GM20000 (cell line): Measurements from ENCODE around the gene SCN4A.
A peak's percentile ranks its signal among the peaks of the same experiment; 100 is the strongest.

ENCODE experiments used
- DNase-seq: peaks from one replicate; pipeline ENCODE4 v3.0.0; 2012; ENCODE audit warnings: low spot score
- CTCF ChIP-seq: IDR thresholded peaks from 2 replicates; pipeline ENCODE4 v1.5.1; 2012; ENCODE audit warnings: mild to moderate bottlenecking, control low read depth; ENCODE audit errors: extremely low read depth, missing control alignments

SCN4A gene

DNA sequence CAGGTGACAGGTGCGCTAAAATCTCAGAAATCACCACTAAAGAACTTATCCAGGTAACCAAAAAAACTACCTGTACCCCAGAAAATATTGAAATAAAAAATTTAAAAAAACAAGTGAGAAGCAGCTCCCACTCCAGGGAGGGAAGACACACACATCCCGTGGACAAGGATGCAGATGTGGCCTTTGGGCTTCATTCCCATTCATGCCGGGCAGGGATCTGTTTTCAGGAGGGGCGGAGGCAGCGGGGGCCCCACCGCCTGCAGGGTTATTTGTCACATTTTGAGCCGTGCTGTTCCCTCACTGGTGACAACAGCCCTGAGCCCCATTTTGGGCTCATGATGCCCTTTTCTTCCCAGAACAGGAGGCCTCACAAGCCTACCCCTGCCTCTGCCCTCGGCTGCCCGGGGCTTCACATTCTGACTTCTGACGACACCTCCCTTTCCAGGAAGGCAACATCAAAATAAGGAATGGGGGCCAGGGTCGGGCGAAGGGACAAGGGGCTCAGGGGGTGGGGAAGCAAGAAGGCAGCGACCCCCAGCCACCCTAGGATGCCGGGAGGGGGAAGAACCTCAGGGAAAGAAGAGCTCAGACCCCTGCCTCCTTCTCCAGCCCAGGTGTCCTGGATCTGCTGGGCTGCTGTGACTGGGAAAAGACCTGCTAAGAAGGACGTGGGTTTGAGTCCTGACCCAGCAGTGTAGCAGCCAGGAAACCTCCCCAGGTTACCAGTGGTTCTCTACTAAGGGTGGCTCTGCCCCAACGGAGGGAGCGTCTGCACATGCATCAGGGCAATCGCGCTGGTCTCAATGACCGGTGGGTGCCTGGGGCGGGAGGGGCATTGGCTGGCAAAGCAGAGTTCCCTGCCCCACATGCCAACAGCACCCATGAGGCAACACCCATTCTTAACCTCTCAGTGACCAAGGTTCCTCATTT is 38.3 kb downstream of the SCN4A start:
- DNase-seq: no peak
- TF ChIP-seq CTCF: no peak

DNA sequence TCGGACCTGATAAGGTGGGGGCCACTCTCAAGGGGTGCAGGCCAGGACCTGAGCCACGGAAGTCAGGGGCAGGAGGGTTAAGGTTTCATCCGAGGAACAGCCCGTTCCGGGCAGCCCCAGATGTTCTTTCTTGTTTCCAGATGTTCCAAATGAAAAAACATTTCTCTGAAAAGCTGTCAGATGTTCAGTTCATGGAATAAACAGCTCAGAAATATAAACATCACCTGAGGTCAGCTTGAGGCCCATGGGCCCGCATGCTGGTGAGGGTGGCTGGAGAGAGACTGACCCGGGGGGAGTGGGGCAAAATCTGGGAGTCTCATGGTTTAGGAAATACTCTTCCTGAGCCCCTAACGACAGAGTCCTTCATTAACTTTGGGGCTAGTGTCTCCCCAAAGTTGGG is 39.1 kb downstream of the SCN4A start:
- DNase-seq: no peak
- no peak for TF ChIP-seq CTCF

- TF ChIP-seq CTCF: no peak
- DNase-seq: no peak
Observed at GRCh38 chr17:63932721-63933120, 40.0 kb downstream of the SCN4A start.

DNA sequence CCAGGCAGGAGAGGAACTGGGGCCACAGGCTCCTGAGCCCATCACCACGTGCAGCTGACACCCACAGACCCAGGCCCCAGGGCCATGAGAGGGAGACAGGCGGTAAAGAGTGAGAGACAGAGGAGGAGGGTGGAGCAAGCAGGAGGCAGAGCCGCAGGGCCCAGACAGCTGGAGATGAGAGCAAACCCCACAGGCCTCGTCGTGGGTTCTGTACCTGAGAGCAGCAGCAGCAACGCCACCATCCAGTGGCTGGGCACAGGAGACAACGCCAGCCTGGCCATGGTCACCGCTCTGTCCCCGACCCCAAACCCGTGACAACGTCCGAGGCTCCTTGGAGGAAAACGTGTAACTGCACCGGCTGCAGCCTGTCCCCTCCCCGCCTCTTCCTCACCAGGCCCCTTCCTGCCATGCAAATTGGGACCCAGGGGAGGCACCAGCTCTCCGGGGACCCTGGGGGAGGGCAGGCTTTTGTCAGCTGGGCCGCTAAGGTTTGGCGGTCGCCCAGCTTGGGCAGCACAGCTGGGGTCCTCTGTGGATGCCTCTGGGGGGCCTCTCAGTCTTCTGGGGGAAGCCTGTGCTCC is 40.6 kb downstream of the SCN4A start, which contains the start of gene CD79B:
CD79B (minus strand) TSS at position 351 of the 581 bp plus-strand sequence; CDS start at position 281, 70 bp downstream.
- TF ChIP-seq CTCF: no peak
- peak; percentile 87 for DNase-seq

DNA sequence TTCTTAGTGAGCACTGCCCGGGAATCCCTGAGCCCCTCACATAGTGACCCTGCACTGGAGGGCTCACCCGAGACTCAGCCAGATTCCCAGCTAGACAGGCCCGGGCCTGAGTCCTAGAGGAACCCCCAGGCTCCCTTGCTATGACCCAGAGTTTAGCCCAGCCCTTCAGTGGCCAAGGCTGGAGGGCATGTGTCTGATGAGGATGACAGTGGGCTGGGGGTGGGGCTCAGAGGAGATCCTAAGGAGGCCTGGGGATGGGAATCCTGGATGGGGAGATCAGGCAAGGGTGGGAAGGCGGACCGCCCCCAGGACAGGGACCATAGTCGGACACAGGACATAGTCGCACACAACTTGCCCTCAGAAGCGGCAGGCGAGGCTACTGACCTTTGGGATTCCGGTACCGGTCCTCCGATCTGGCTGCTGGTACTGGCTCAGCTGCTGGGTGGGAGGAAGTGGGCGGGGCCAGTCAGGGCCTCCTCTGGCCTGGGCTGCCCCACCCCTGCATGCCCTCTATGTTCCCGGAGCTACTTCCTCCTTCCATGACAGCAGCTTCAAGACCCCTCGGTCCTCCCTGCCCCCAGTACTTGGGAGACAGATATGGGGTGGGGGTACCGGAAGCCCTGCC is 41.7 kb downstream of the SCN4A start:
- peak; percentile 76 for DNase-seq
- TF ChIP-seq CTCF: no peak

GRCh38 chr17:63929860-63930766 is 42.6 kb downstream of the SCN4A start:
- TF ChIP-seq CTCF: no peak
- peak; percentile 1 for DNase-seq
